GM23338 (cell line): ENCODE measurements around the gene OR5C1. TPM values are rescaled to one million over a fixed set of nuclear protein-coding genes. Genes with fewer than 3 reads are reported as not detected.

Source experiments
- ATAC-seq: fragments of 200-7000 bp; cut with Tn5 transposase; 3 replicates; pipeline ENCODE4 v1.9.1; 2020
- DNase-seq: peaks from one replicate; pipeline ENCODE4 v3.0.0-alpha.2; 2015; ENCODE audit warnings: low spot score
- H2AFZ ChIP-seq: fragments of 200-600 bp; sonication (generic); 2 replicates; pipeline ENCODE4 v1.8.0; 2016; ENCODE audit warnings: antibody characterized with exemption, mild to moderate bottlenecking, moderate library complexity
- H3F3A ChIP-seq: fragments of 200-600 bp; sonication (generic); replicated peaks from 2 replicates; pipeline ENCODE4 v1.8.0; 2017; ENCODE audit warnings: antibody characterized with exemption, mixed run types, low read depth
- H3K27ac ChIP-seq: fragments of 200-600 bp; sonication (generic); 2 replicates; pipeline ENCODE4 v1.6.1; 2016; ENCODE audit warnings: low read depth
- H3K27me3 ChIP-seq: fragments of 200-600 bp; sonication (generic); 2 replicates; pipeline ENCODE4 v1.8.0; 2016; ENCODE audit warnings: mild to moderate bottlenecking, mixed run types, moderate library complexity; ENCODE audit not compliant: insufficient read depth
- H3K36me3 ChIP-seq: fragments of 200-600 bp; sonication (generic); 2 replicates; pipeline ENCODE4 v1.8.0; 2016; ENCODE audit warnings: mild to moderate bottlenecking; ENCODE audit not compliant: insufficient read depth
- H3K4me1 ChIP-seq: fragments of 200-600 bp; sonication (generic); 2 replicates; pipeline ENCODE4 v1.8.0; 2016; ENCODE audit warnings: mild to moderate bottlenecking, moderate library complexity; ENCODE audit not compliant: insufficient read depth
- H3K4me2 ChIP-seq: fragments of 200-600 bp; sonication (generic); 2 replicates; pipeline ENCODE4 v1.7.1; 2017; ENCODE audit warnings: mixed run types
- H3K4me3 ChIP-seq: fragments of 200-600 bp; sonication (generic); 2 replicates; pipeline ENCODE4 v1.6.1; 2016; ENCODE audit warnings: mixed run types
- H3K79me2 ChIP-seq: fragments of 200-600 bp; sonication (generic); replicated peaks from 2 replicates; pipeline ENCODE4 v1.8.0; 2017; ENCODE audit warnings: mild to moderate bottlenecking; ENCODE audit not compliant: insufficient read depth
- H3K9me2 ChIP-seq: fragments of 200-600 bp; sonication (generic); 2 replicates; pipeline ENCODE4 v1.8.0; 2017; ENCODE audit not compliant: insufficient read depth
- H4K20me1 ChIP-seq: fragments of 200-600 bp; sonication (generic); replicated peaks from 2 replicates; pipeline ENCODE4 v1.8.0; 2017; ENCODE audit warnings: mild to moderate bottlenecking; ENCODE audit not compliant: insufficient read depth
- H3K27ac Mint-ChIP-seq: 2 replicates; pipeline ENCODE4 v1.8.0; 2020; ENCODE audit warnings: inconsistent platforms, mild to moderate bottlenecking, moderate library complexity, mixed read lengths
- H3K27me3 Mint-ChIP-seq: 3 replicates; pipeline ENCODE4 v1.8.0; 2022; ENCODE audit warnings: low read depth, mild to moderate bottlenecking, moderate library complexity, mixed read lengths, inconsistent platforms; ENCODE audit not compliant: insufficient read depth, poor library complexity
- H3K36me3 Mint-ChIP-seq: 3 replicates; pipeline ENCODE4 v1.8.0; 2021; ENCODE audit warnings: low read depth, mild to moderate bottlenecking, inconsistent platforms, moderate library complexity, mixed read lengths
- H3K4me1 Mint-ChIP-seq: 3 replicates; pipeline ENCODE4 v1.8.0; 2020; ENCODE audit warnings: mild to moderate bottlenecking, inconsistent platforms, mixed read lengths
- H3K4me3 Mint-ChIP-seq: 3 replicates; pipeline ENCODE4 v1.8.0; 2021; ENCODE audit warnings: moderate library complexity, mild to moderate bottlenecking, inconsistent platforms, mixed read lengths
- H3K9me3 Mint-ChIP-seq: 3 replicates; pipeline ENCODE4 v1.8.0; 2020; ENCODE audit warnings: moderate library complexity, mild to moderate bottlenecking, inconsistent platforms, mixed read lengths
- CREB1 ChIP-seq: fragments of 250-450 bp; sonication (Bioruptor Pico); IDR thresholded peaks from 2 replicates; pipeline ENCODE4 v1.5.0; 2020; ENCODE audit warnings: low read depth, mild to moderate bottlenecking, moderate library complexity
- EZH2 ChIP-seq: fragments of 200-600 bp; sonication (generic); IDR thresholded peaks from one replicate; pipeline ENCODE4 v1.8.0; 2017; ENCODE audit warnings: antibody characterized with exemption, mild to moderate bottlenecking, low read depth; ENCODE audit not compliant: unreplicated experiment
- EZH2phosphoT487 ChIP-seq: fragments of 200-600 bp; sonication (generic); IDR thresholded peaks from one replicate; pipeline ENCODE4 v1.8.1; 2018; ENCODE audit warnings: antibody characterized with exemption; ENCODE audit not compliant: unreplicated experiment
- JUNB ChIP-seq: IDR thresholded peaks from one replicate; pipeline ENCODE4 v1.6.1; 2016; ENCODE audit warnings: antibody characterized with exemption; ENCODE audit not compliant: unreplicated experiment
- NANOG ChIP-seq: IDR thresholded peaks from 2 replicates; pipeline ENCODE4 v1.6.1; 2016; ENCODE audit warnings: antibody characterized with exemption, borderline replicate concordance
- POLR2AphosphoS5 ChIP-seq: IDR thresholded peaks from 2 replicates; pipeline ENCODE4 v1.6.1; 2016; ENCODE audit warnings: antibody characterized with exemption, low read depth
- REST ChIP-seq: IDR thresholded peaks from one replicate; pipeline ENCODE4 v1.6.1; 2018; ENCODE audit warnings: antibody characterized with exemption; ENCODE audit not compliant: unreplicated experiment
- STAT1 ChIP-seq: IDR thresholded peaks from one replicate; pipeline ENCODE4 v1.6.1; 2016; ENCODE audit warnings: antibody characterized with exemption; ENCODE audit not compliant: unreplicated experiment
- ZNF114 ChIP-seq: fragments of 250-450 bp; sonication (Bioruptor Pico); IDR thresholded peaks from 2 replicates; pipeline ENCODE4 v1.5.0; 2020; ENCODE audit warnings: mild to moderate bottlenecking, moderate library complexity
- ZNF331 ChIP-seq: fragments of 250-450 bp; sonication (Bioruptor Pico); IDR thresholded peaks from 2 replicates; pipeline ENCODE4 v1.5.0; 2020; ENCODE audit warnings: low read depth, mild to moderate bottlenecking, moderate library complexity
- polyA plus RNA-seq: library from polyadenylated mRNA; unstranded; fragments of >200 nt; fragmentation: Nextera tagmentation; extraction: Ambion mirVana; gene quantifications from 2 replicates; pipeline ENCODE4 v1.2.1, GENCODE V29; 2016
- total RNA-seq: library from RNA; depleted of rRNA; stranded (reverse); fragments of >200 nt; shearing (Covaris generic); gene quantifications from 2 replicates; pipeline ENCODE4 v1.2.3, GENCODE V29; 2014
- TF ChIP-seq, protein P1 (sequence below): fragments of 250-450 bp; sonication (Bioruptor Pico); IDR thresholded peaks from 2 replicates; pipeline ENCODE4 v1.5.0; 2020; ENCODE audit warnings: mild to moderate bottlenecking, moderate library complexity

Gene OR5C1
- total and polyA plus RNA-seq, 2 experiments from 2014 or later: not detected

- TF ChIP-seq, protein P1, sequence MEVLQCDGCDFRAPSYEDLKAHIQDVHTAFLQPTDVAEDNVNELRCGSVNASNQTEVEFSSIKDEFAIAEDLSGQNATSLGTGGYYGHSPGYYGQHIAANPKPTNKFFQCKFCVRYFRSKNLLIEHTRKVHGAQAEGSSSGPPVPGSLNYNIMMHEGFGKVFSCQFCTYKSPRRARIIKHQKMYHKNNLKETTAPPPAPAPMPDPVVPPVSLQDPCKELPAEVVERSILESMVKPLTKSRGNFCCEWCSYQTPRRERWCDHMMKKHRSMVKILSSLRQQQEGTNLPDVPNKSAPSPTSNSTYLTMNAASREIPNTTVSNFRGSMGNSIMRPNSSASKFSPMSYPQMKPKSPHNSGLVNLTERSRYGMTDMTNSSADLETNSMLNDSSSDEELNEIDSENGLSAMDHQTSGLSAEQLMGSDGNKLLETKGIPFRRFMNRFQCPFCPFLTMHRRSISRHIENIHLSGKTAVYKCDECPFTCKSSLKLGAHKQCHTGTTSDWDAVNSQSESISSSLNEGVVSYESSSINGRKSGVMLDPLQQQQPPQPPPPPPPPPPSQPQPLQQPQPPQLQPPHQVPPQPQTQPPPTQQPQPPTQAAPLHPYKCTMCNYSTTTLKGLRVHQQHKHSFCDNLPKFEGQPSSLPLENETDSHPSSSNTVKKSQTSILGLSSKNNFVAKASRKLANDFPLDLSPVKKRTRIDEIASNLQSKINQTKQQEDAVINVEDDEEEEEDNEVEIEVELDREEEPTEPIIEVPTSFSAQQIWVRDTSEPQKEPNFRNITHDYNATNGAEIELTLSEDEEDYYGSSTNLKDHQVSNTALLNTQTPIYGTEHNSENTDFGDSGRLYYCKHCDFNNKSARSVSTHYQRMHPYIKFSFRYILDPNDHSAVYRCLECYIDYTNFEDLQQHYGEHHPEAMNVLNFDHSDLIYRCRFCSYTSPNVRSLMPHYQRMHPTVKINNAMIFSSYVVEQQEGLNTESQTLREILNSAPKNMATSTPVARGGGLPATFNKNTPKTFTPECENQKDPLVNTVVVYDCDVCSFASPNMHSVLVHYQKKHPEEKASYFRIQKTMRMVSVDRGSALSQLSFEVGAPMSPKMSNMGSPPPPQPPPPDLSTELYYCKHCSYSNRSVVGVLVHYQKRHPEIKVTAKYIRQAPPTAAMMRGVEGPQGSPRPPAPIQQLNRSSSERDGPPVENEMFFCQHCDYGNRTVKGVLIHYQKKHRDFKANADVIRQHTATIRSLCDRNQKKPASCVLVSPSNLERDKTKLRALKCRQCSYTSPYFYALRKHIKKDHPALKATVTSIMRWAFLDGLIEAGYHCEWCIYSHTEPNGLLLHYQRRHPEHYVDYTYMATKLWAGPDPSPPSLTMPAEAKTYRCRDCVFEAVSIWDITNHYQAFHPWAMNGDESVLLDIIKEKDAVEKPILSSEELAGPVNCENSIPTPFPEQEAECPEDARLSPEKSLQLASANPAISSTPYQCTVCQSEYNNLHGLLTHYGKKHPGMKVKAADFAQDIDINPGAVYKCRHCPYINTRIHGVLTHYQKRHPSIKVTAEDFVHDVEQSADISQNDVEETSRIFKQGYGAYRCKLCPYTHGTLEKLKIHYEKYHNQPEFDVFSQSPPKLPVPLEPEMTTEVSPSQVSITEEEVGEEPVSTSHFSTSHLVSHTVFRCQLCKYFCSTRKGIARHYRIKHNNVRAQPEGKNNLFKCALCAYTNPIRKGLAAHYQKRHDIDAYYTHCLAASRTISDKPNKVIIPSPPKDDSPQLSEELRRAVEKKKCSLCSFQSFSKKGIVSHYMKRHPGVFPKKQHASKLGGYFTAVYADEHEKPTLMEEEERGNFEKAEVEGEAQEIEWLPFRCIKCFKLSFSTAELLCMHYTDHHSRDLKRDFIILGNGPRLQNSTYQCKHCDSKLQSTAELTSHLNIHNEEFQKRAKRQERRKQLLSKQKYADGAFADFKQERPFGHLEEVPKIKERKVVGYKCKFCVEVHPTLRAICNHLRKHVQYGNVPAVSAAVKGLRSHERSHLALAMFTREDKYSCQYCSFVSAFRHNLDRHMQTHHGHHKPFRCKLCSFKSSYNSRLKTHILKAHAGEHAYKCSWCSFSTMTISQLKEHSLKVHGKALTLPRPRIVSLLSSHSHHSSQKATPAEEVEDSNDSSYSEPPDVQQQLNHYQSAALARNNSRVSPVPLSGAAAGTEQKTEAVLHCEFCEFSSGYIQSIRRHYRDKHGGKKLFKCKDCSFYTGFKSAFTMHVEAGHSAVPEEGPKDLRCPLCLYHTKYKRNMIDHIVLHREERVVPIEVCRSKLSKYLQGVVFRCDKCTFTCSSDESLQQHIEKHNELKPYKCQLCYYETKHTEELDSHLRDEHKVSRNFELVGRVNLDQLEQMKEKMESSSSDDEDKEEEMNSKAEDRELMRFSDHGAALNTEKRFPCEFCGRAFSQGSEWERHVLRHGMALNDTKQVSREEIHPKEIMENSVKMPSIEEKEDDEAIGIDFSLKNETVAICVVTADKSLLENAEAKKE: no peak
- TF ChIP-seq NANOG: no peak
- no peak for TF ChIP-seq REST
- TF ChIP-seq ZNF114 (CRISPR knock-in tag): no peak
These were observed 17.9 kb downstream of the OR5C1 start (continued) for GRCh38 chr9:122806661-122807060.

- no peaks in the 10 kb centered on the region for H3K79me2 ChIP-seq
- H3K4me3 ChIP-seq: no peak overlapping the region
- ATAC-seq (no peak), DNase-seq (no peak)
- H3K4me3 Mint-ChIP-seq: no peak overlapping the region
- no peak overlapping the region for H3K4me2 ChIP-seq
- H3K27ac Mint-ChIP-seq: no peak overlapping the region
- H3F3A ChIP-seq: no peaks in the 10 kb centered on the region
- H3K27me3 Mint-ChIP-seq: peaks cover 3% of the 10 kb centered on the region
- no peak overlapping the region for H2AFZ ChIP-seq
- H3K9me2 ChIP-seq: no peaks in the 10 kb centered on the region
- peaks cover 8% of the 10 kb centered on the region; the same call in 2 of the 3 replicates for H3K36me3 Mint-ChIP-seq
- peaks cover 14% of the 10 kb centered on the region for H3K4me1 ChIP-seq
- H3K27me3 ChIP-seq: no peaks in the 10 kb centered on the region
- no peaks in the 10 kb centered on the region; the same call in 2 of the 3 replicates for H3K4me1 Mint-ChIP-seq
- H4K20me1 ChIP-seq: no peaks in the 10 kb centered on the region
- no peaks in the 10 kb centered on the region for H3K36me3 ChIP-seq
- H3K9me3 Mint-ChIP-seq: peaks cover 41% of the 10 kb centered on the region
- no peak overlapping the region for H3K27ac ChIP-seq
- no peak for TF ChIP-seq ZNF114 (CRISPR knock-in tag)
- no peak for TF ChIP-seq POLR2AphosphoS5
- no peak for TF ChIP-seq JUNB
- TF ChIP-seq ZNF331: no peak
- TF ChIP-seq CREB1: no peak
- TF ChIP-seq EZH2: no peak
- TF ChIP-seq EZH2phosphoT487: no peak
- no peak for TF ChIP-seq REST
- no peak for TF ChIP-seq STAT1
These were observed 18.7 kb downstream of the OR5C1 start for GRCh38 chr9:122807271-122807900.
